HG03460 (cell line): ENCODE data around the gene ISG20.
"Not testable (repeated sequence)": the region's sequence is repeated elsewhere in the genome, so short reads cannot be mapped to it uniquely, and the experiment has no call there.

Experiments used
- ATAC-seq: cut with Tn5 transposase; IDR thresholded peaks from one replicate; pipeline ENCODE4 v1.9.1; 2021; ENCODE audit not compliant: unreplicated experiment

The ISG20 gene

DNA sequence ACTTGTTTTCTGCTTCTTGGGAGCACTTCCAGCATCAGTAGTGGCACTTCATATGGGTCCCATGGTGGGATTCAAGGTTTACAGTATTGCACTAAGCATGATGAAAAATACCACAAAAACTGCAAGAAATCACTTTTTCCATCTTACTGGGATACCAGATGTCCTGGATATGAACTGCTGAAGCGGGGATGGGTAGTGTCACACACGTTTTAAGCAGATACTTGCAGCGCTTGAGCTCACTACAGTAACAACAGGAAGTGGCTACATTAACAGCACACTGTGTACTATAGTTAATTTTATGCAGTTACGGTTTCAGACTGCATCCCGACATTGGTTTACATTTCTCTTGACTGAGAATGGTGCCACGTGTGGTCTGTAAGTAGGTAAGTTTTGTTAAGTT, 3.5 kb upstream of the ISG20 start:
- peak; percentile 31 for ATAC-seq

DNA sequence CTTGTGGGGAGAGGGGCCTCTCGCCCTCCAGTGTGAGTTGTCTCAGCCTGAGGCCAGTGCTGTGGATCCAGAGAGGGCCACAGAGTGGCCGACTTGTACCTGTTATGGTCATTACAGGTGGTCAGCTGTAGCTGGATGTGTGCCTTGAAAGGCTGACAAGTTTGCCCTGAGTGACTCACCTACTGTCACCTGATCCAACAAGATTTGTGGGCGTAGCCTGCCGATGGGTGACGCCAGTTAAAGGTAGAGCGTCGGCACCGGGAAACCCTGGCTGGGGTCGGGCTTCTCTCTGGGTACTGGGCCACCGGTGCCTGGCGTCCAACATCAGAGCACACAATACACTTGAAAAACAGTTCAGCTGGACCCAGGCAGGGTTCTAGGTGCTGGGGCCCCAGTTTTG, 2.8 kb upstream of the ISG20 start:
- ATAC-seq: no peak

DNA sequence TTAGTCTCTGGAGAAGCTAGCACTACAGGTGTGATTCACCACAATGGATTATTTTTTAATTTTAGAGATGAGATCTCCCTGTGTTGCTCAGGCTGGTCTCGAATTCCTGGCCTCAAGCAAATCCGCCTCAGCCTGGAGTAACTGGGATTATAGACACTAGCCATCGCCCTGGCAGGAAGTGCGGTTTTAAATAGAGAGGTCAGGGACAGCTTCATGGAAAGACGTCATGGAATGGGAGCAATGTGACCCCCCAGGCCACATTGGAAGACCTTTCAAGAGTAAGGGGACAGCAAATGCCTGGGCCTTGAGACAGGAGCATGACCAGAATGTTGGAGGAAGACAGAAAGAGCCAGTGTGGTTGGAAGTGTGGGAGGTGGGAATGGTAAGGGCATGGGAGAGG, 2.2 kb upstream of the ISG20 start:
- ATAC-seq: no peak

DNA sequence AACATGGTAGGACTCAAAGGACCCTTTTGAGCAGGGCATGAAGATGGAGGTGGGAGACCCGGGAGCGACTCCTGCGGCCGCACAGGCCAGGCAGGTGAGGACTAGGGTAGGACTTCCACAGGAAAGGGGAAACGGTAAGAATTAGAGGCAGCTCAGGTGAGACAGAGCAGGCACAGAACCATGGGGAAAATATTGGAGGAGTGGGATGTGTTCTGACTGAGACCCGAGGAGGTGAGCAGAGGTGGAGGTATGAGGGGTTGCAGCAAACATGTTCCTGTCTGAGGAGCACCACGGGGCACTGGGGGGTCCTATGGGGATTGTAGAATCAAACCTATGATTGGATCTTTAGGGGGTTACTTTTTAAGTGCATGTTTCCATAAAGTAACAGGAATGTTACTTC, 1.4 kb upstream of the ISG20 start:
- no peak for ATAC-seq

DNA sequence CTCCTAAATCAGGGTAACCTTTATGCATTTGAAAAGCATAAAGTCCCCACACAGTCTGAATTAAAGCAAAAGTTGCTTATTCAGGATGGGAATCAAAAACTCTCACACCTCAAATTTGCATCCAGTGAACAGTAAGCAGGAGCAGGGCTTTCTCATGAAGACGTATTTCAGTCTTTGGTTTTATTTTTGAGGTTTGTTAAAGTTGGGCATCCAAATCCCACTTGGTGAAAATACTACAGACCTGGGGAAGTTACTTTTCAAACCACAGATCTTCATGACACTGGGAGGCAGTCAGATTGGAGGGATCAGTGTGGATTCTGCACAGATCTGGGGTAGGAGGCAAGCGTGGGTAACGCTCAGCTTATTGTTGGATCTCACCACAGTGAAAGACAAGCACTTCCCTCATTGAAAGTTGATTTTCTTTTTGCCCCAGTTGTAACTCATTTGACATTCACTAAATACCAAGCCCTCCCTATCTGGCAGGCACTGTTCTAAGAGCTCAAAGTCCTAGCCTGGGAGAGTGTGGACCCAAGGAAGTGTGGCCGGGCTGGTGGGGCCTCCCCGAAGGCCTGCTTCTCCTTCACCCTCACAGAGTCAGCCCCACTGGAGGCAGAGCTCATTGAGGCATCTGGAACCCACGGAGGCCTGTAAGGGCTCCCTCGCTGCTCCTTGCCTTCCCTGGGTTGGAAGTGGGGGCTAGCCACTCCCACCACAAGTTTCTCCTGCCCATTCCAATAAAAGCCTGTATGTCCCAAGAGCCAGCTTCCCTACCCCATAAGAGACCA, 783 bp upstream of the ISG20 start:
- ATAC-seq: no peak

DNA sequence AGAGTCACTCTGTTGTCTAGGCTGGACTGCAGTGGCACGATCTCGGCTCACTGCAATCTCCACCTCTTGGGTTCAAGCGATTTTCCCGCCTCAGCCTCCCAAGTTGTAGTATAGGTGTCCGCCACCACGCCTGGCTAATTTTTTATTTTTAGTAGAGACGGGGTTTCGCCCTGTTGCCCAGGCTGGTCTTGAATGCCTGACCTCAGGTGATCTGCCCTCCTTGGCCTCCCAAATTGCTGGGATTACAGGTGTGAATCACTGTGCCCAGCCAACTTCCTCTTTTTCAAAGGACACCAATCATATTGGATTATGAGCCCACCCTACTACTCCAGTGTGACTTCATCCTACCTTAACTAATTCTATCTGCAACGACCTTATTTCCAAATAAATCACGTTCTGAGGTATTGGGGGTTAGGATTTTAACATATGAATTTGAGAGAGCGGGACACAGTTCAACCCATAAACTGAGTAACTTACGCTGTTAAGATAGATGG, 3.2 kb downstream of the ISG20 start:
- no peak for ATAC-seq

DNA sequence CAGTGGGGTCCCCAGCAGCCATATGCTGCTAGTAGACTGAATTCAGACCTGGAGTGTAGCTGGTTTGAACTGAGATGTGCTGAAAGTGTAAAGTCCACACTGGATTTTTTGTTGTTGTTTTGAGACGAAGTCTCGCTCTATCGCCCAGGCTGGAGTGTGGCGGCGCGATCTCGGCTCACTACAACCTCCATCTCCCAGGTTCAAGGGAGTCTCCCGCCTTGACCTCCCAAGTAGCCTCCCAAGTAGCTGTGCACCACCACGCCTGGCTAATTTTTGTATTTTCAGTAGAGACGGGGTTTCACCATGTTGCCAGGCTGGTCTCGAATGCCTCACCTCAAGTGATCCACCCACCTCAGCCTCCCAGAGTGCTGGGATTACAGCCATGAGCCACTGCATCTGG, 3.7 kb downstream of the ISG20 start:
- ATAC-seq: not testable (repeated sequence)

DNA sequence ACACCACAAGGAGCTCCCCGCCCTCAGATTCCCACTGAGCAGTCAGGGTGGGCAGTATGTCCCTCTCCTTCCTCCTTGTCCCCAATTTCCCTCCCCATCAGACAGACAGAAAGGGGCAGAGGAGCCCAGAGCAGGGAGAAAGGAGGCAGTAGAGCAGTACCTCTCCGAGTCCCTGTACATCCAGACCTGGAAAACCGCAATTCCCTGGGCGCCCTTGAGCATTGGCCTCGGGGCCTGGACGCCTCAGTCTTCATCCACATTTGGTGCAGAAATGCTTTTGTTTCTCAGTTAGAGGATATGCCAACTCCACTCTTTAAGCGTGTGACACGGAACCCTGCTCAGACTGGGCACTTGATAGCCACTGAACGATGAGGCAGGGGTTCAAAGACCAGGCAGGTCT, 5.9 kb downstream of the ISG20 start:
- no peak for ATAC-seq

DNA sequence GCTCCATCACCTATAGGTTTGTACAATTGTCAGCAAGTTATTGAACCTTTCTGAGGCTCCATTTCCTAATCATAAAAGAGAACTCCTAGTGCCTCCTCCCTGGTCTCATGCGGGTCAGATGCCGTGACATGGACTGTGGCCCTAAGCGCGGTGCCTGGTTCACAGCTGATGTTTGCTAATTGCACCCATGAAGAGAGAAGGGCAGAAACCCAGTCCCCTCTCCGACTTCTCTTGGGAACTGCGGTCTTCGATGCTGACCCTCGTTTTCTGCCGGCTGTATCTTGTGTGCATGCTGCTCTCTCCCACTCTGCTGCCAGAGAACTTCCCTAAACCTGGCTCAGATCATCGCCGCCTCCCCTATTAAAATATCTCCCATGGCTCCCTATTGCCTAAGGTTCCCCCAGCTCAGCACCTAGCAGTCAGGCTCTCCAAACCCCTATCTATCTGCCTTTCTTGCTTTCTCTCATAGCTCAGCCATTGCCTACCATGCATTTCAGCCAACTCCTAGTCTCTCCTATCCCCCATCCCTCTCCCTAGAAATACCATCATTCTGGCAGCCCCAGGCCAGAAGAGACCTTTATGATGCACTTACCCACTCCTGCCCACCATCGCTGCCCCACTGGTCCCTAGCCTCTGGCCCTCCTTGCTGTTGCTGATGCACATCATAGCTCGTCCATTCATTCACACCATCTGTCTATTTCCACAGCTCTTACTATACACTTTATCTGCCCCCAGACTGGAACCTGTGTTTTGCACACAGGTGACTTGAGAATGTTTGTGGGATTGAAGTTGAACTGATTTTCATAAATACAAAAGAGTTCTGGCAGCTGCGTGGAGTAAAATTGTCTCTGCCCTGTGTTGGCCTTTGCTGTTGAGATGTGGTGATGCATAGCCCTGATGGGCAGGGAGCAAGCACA, 6.6 kb downstream of the ISG20 start:
- ATAC-seq: no peak

DNA sequence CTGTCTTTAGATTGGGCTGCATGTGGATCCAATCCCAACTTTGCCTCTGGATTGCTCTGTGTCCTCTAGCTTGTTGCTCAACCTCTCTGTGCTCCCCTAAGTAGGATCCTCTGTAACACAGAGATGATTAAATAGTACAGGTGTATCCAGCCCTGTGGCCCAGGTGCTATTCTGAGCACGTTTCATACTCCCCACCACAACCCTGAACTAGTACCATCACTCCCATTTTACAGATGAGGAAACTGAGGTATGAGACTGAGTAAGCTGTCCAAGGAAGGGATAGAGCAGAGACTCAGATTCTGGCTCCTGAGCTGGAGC, 7.2 kb downstream of the ISG20 start:
- ATAC-seq: no peak

DNA sequence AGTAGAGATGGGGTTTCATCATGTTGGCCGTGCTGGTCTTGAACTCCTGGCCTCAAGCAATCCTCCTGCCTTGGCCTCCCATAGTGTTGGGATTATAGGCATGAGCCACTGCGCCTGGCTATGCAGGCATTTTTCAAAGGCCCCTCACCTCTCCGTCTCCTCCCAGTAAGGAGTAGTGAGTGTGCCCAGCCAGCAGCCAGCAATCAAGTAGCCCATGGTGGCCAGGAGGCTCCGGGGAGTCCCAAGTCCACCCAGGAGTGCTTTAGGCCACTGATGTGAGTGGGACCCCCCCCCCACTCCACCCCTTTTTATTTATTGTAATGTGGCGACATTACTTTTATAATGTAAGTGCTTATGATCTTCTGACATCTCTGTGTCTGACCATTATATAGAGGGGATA, 8.1 kb downstream of the ISG20 start:
- no peak for ATAC-seq

DNA sequence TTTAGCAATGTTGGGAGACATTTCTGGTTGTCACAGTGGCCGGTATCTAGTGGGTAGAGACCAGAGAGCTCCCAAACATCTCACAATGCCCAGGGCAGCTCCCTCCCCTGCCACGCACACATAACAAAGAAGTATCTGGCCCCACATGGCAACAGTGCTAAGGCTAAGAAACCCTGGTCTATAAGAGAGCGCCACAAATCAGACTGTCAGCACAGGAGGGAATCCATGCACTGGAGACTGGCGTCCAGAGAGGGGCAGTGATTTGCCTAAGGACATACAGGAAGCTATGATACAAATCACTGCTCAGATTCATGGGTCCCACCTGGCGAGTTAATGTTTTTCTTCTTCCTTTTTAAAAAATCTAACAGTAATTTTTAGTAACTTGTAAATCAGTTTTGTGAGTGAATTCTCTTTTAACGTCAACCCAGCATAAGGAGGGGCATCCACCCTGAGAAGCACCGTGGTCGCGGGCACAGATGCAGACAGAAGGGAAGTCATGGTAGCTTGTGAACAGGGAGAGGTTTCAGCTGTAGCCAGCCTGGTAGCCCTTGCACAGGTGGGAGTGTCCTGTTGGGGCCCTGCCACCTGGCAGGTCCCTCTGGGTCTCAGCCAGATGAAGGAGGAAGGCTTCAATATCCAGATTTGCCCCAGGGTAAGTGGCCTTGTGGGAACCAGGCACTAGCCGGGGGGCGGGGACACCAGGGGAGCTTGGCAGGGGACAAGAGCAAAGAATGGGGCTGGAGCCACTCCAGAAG, 8.7 kb downstream of the ISG20 start:
- ATAC-seq: no peak

DNA sequence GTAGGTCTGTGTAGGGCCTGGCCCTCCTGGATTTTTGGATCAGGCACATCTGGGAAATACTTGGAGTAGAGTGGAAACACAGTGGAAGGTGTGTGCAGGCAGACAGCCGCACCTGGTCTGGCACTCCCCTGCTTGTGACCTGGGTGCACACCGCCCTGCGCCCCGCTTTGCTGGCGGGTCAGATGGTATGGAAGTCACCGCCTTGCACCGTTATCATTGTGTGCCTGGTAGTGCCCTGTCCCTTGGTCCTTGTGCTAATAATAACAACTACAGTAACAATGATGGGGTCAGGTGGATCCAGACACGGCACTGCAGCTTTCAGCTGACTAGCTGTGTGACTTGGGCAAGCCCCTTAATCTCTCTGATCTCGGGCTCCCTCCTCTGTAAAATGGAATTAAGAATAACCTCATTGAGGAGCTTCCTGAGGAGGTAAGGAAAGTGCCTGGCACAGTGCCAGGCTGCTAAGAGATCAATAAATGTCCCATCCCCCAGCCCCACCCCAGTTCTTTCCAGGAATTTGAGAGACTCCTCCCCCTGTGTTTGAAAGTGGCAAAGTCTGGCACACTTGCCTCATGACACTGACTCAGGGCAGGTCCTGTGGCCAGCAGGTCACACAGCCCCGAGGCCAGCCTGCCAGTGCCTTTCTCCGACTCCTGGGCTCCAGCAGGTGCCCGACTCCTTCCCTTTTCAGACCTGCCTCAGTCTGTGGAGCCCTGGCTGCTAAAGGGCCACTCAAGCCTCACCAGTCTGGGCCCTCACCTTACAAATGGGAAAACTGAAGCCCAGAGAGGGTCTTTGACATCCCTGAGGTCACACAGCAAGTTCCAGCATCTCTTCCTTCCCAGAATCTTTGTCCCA, 9.8 kb downstream of the ISG20 start:
- ATAC-seq: no peak

DNA sequence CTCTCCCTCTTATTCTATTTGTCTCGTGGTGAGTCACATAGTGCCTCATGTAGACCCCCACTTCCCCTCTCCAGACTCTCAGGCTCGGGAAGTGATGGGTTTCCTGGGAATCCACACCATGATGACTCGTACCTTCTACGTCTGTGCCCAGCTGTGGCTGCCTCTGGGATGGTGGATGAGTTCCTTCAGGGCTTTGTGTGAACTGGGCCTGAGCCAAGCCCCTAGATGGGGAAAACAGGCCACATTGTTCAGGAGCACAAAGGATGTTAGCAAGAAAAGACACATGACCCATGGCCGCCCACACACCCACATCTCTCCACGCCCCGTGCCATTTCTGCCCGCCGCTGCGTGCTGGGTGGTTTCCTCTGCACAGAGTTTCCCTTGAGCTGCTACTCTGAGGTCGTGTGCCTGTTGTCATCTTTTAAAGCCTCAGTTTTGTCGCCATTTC, 10.5 kb downstream of the ISG20 start:
- peak; percentile 64 for ATAC-seq

DNA sequence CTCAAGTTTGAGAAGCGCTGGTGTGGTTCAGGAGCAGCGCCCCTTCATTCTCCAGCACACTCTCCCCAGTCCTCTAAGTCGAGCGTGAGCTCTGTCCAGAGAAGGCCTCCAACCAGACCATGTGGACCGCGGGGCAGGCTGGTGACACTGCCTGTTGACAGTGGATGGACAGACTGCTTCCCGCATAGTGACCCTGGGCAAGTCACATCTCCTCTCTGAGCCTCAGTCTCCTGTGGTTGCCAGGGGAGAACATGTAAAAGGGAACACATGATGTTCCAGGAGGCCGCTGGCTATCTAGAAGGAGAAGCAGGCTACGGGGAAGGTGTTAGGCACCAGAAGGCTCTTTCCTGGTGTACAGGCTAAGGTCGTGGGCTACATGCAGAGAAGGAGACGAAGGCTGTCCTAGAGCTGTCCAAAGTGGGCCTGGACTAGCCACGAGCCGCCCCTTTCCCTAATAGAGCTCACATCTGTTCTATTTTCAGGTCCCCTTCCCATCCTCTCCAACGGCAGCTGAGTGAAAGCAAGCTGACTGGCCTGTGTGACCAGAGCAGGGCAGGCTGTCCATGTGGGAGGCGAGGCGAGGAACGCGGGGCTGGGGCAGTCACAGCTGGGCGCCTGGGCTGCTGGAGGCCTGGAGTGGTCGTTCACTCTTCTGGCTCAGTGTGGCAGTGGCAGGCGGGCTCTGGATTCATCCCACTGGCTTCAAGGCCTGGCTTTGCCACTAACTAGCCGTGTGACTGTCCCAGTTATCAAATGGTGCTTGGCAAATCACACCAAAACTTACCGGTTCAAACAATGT, 11.1 kb downstream of the ISG20 start:
- ATAC-seq: no peak

DNA sequence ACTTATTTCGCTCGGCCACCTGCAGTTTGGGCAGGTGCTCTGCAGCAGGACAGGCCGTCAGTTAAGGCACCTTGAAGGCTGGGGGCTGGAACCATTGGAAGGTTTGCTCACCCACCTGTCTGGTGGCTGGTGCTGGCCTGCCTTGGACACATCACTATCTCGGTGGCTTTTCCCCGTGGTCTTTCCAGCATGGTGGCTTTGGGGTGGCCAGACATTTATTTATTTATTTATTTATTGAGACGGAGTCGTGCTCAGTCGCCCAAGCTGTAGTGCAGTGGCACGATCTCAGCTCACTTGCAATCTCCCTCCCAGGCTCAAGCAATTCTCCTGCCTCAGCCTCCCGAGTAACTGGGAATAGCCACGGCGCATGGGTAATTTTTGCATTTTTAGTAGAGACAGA, 11.7 kb downstream of the ISG20 start:
- no peak for ATAC-seq

DNA sequence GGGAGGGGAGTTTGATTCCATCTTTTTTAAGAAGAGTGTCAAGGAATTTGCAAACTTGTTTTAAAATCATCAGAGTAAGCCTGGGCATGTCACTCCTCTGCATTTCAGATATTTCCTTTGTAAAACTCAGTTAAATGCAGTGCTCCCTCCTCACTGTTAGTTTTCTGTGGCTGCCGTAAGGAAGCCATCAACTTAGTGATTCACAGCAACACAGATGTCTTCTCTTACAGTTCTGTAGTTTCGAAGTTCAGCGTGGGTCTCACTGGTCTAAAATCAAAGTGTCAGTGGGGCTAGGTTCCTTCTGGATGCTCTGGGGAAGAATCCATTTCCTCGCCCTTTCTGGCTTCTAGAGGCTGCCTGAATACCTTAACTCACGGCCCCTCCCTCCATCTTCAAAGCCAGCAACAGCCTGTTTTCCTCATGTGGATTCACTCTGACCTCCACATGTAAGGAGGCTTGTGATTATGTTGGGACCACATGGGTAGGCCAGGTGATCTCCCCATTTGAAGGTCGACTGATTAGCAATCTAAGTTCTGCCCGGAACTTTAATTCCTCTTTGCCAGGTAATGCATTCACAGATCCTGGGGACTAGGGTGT, 12.4 kb downstream of the ISG20 start:
- no peak for ATAC-seq

DNA sequence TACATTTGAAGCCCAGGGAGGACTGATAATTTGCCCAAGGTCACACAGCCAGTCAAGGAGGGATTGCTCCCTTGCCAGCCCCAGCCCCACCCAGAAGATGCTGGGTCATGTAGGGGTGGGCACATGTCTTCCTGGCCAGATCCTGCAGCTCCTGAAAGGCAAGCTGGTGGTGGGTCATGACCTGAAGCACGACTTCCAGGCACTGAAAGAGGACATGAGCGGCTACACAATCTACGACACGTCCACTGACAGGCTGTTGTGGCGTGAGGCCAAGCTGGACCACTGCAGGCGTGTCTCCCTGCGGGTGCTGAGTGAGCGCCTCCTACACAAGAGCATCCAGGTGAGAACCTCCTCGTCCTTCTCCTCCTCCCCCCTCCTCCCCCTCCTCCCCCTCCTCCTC, 13.2 kb downstream of the ISG20 start:
- ATAC-seq: no peak

DNA sequence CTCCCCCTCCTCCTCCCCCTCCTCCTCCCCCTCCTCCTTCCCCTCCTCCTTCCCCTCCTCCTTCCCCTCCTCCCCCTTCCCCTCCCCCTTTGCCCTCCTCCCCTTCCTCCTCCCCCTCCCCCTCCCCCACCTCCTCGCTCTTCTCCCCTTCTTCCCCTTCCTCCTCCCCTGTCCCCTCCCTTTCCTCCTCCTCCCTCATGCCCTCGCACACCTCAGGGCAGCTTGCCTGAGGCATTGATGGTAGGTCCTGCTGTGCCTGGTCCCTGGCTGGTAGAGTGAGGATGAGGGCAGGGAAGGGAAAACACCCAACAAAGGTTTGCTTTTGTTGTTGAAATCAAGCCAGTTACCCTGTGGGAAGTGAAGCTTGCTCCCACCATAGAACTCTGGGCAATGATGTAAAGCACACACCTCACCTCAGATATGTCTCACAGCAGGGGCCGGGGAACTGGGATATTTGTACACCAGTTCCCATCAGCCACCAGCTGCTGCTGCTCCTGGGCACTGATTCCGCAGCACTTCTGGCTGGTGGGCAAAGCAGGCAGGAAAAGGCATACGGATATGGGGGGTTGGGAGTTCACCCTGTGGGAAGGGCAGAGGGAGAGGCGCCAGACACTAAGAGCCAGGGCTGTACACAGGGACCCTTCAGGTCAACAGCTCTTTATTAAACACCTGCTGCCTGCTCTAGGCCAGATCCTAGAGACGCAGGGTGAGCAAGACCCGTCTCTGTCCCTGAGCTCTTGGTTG, 13.8 kb downstream of the ISG20 start:
- no peak for ATAC-seq
